MM.1S (cell line): ENCODE results near the gene TMEM141.
"Not testable (repeated sequence)": the region's sequence is repeated elsewhere in the genome, so short reads cannot be mapped to it uniquely, and the experiment has no call there.

ENCODE experiments used
- DNase-seq: peaks from one replicate; pipeline ENCODE4 v3.0.0-alpha.2; 2015
- H2AFZ ChIP-seq: fragments of 300-600 bp; sonication (generic); 2 replicates; pipeline ENCODE4 v1.6.0; 2016; ENCODE audit warnings: antibody characterized with exemption, low read length
- H3F3A ChIP-seq: fragments of 300-600 bp; sonication (generic); 2 replicates; pipeline ENCODE4 v1.6.1; 2016; ENCODE audit warnings: mild to moderate bottlenecking, antibody characterized with exemption, low read length, moderate library complexity, mixed read lengths; ENCODE audit not compliant: insufficient read depth
- H3K27ac ChIP-seq: fragments of 300-600 bp; sonication (generic); 2 replicates; pipeline ENCODE4 v1.5.1; 2016; ENCODE audit warnings: mild to moderate bottlenecking, low read length
- H3K27me3 ChIP-seq: fragments of 300-600 bp; sonication (generic); replicated peaks from 2 replicates; pipeline ENCODE4 v1.6.0; 2016; ENCODE audit warnings: low read length; ENCODE audit not compliant: insufficient read depth
- H3K36me3 ChIP-seq: fragments of 300-600 bp; sonication (generic); replicated peaks from 2 replicates; pipeline ENCODE4 v1.6.1; 2016; ENCODE audit warnings: mild to moderate bottlenecking, low read length, mixed read lengths; ENCODE audit not compliant: insufficient read depth
- H3K4me1 ChIP-seq: fragments of 300-600 bp; sonication (generic); 2 replicates; pipeline ENCODE4 v1.6.1; 2016; ENCODE audit warnings: low read length, mixed read lengths
- H3K4me2 ChIP-seq: fragments of 300-600 bp; sonication (generic); 2 replicates; pipeline ENCODE4 v1.6.0; 2016; ENCODE audit warnings: low read depth, low read length
- H3K4me3 ChIP-seq: fragments of 300-600 bp; sonication (generic); 2 replicates; pipeline ENCODE4 v1.5.1; 2016; ENCODE audit warnings: low read length, mixed read lengths
- H3K79me2 ChIP-seq: fragments of 300-600 bp; sonication (generic); 2 replicates; pipeline ENCODE4 v1.6.1; 2016; ENCODE audit warnings: mixed run types, low read length, mixed read lengths
- H3K9ac ChIP-seq: fragments of 300-600 bp; sonication (generic); 2 replicates; pipeline ENCODE4 v1.6.1; 2016; ENCODE audit warnings: low read length, mixed read lengths
- H3K9me2 ChIP-seq: fragments of 300-600 bp; sonication (generic); replicated peaks from 2 replicates; pipeline ENCODE4 v1.6.1; 2016; ENCODE audit warnings: mild to moderate bottlenecking, low read length, mixed read lengths; ENCODE audit not compliant: insufficient read depth
- H3K9me3 ChIP-seq: fragments of 300-600 bp; sonication (generic); replicated peaks from 2 replicates; pipeline ENCODE4 v1.6.1; 2016; ENCODE audit warnings: mild to moderate bottlenecking, low read length, mixed read lengths; ENCODE audit not compliant: insufficient read depth
- H4K20me1 ChIP-seq: fragments of 300-600 bp; sonication (generic); 2 replicates; pipeline ENCODE4 v1.6.1; 2016; ENCODE audit warnings: mild to moderate bottlenecking, low read length, moderate library complexity, mixed read lengths; ENCODE audit not compliant: insufficient read depth
- CTCF ChIP-seq: fragments of 300-600 bp; sonication (generic); IDR thresholded peaks from 2 replicates; pipeline ENCODE4 v1.5.1; 2016; ENCODE audit warnings: antibody characterized with exemption, low read length, mixed read lengths
- EZH2 ChIP-seq: fragments of 300-600 bp; sonication (generic); optimal IDR thresholded peaks from 2 replicates; pipeline ENCODE3; 2017; ENCODE audit warnings: low read depth, mild to moderate bottlenecking, antibody characterized with exemption, low read length, mixed read lengths
- EZH2phosphoT487 ChIP-seq: fragments of 300-600 bp; sonication (generic); IDR thresholded peaks from 2 replicates; pipeline ENCODE4 v1.6.1; 2018; ENCODE audit warnings: antibody characterized with exemption, low read length

Gene TMEM141

GRCh38 chr9:136840877-136841645, 49.9 kb downstream of the TMEM141 start:
- no peaks in the 10 kb centered on the region for H3K27me3 ChIP-seq
- H3K9me2 ChIP-seq: no peaks in the 10 kb centered on the region
- no peak overlapping the region for H3K9ac ChIP-seq
- no peaks in the 10 kb centered on the region for H3K79me2 ChIP-seq
- no peak overlapping the region for H3K27ac ChIP-seq
- peaks cover 8% of the 10 kb centered on the region for H3F3A ChIP-seq
- H3K4me3 ChIP-seq: no peak overlapping the region
- DNase-seq: no peak
- H3K4me1 ChIP-seq: peaks cover 7% of the 10 kb centered on the region; the same call in 1 of the 2 replicates
- no peak overlapping the region for H2AFZ ChIP-seq
- H3K4me2 ChIP-seq: no peak overlapping the region
- TF ChIP-seq EZH2phosphoT487 (no peak), EZH2 (no peak), CTCF (no peak)
- H4K20me1 ChIP-seq: no peaks in the 10 kb centered on the region
- no peaks in the 10 kb centered on the region for H3K9me3 ChIP-seq
- H3K36me3 ChIP-seq: no peaks in the 10 kb centered on the region

GRCh38 chr9:136841646-136842379, 50.7 kb downstream of the TMEM141 start:
- not testable (repeated sequence) for H3K79me2 ChIP-seq, H3K27ac ChIP-seq, H3K27me3 ChIP-seq, H4K20me1 ChIP-seq, H3K4me1 ChIP-seq, H3K4me3 ChIP-seq, H3K9ac ChIP-seq, DNase-seq, H3K9me2 ChIP-seq, H3K9me3 ChIP-seq, H3K36me3 ChIP-seq, H2AFZ ChIP-seq, H3F3A ChIP-seq
- H3K4me2 ChIP-seq: peak overlapping the region; percentile 93; the same call in 1 of the 2 replicates

- not testable (repeated sequence) for H3K4me1 ChIP-seq, H3K9me3 ChIP-seq, H3F3A ChIP-seq, H4K20me1 ChIP-seq, H3K36me3 ChIP-seq, H3K79me2 ChIP-seq, H3K27me3 ChIP-seq, H3K9me2 ChIP-seq
- peak within 1 kb of the TSS; percentile 87 for H3K4me3 ChIP-seq
- peak within 1 kb of the TSS; percentile 93 for H3K4me2 ChIP-seq
- peak within 1 kb of the TSS; percentile 43; the same call in 1 of the 2 replicates for H3K27ac ChIP-seq
- peak; percentile 76 for TF ChIP-seq CTCF
- H2AFZ ChIP-seq: peak within 1 kb of the TSS; percentile 83
- DNase-seq: peak; percentile 81
- H3K9ac ChIP-seq: peak within 1 kb of the TSS; percentile 45; the same call in 1 of the 2 replicates
These were observed 51.3 kb downstream of the TMEM141 start, which contains the start of gene AJM1 for GRCh38 chr9:136842380-136842948. AJM1 (plus strand) TSS chr9:136842478; CDS start chr9:136844415, 1,937 bp downstream.
